PFSK-1 (cell line): ENCODE data around the gene ITPRID1.

Experiments
- POLR2AphosphoS5 ChIP-seq: IDR thresholded peaks from 2 replicates; pipeline ENCODE4 v1.6.1; 2012; ENCODE audit warnings: low read depth, mild to moderate bottlenecking, control low read depth, low read length, moderate library complexity
- SIN3A ChIP-seq: IDR thresholded peaks from 2 replicates; pipeline ENCODE4 v1.6.1; 2012; ENCODE audit warnings: mild to moderate bottlenecking, low read length, moderate library complexity, borderline replicate concordance; ENCODE audit not compliant: insufficient read depth
- TAF1 ChIP-seq: IDR thresholded peaks from 2 replicates; pipeline ENCODE4 v1.6.1; 2012; ENCODE audit warnings: low read length, control low read depth, borderline replicate concordance; ENCODE audit not compliant: insufficient read depth

DNA sequence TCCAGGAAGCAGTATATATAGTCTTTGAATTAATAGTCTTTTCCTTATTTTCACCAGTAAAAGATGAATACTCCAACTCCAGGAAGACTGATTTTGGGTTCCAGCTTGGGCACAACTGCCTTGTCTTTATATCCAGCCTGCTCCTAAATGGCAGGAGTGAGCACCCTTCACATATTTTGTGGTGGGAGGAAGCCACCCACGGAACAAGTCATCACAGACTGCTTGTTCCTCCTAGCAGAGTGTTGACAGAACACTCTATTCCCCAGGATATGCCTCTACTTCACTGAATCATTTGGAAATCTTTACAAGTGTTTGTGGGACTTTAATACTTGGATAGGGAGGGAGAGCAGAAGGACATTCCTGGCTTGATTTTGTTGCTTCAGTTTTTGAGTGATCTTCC is 31.7 kb downstream of the ITPRID1 start:
- TF ChIP-seq POLR2AphosphoS5 (no peak), TAF1 (no peak), SIN3A (no peak)
